Measurements from ENCODE around the gene DLX4. TPM values are rescaled to one million over a fixed set of nuclear protein-coding genes. Genes with fewer than 3 reads are reported as not detected.

DLX4 gene
- total RNA-seq, 2 donors from 2014 or later: 0.71 TPM; not detected in 1

DNA sequence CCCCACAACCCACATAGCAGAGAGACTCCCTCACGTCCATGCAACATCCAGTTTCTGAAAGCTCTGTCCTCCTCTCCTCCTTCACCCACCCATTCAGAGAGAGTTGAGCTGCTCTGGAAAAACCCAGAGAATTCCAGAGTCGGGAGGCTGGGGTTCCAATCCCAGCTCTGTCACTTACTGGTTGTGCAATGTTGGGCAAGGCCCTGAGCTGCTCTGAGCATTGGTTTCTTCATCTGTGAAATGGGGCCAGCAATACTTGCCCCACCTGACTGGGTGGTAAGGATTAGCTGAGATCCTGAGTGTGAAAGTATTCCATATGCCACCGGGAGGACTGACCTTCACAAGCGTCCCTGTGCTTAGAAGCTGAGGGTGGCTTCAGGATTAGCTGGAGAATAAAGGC, 12.2 kb upstream of the DLX4 start:
- no peak for DNase-seq (ENCODE audit: low spot score)
- Histone ChIP-seq H3K36me3 (no peaks in the 10 kb centered on the region), H3K9me3 (no peaks in the 10 kb centered on the region), H3K27me3 (no peaks in the 10 kb centered on the region), H3K4me1 (no peaks in the 10 kb centered on the region), H3K27ac (no peak overlapping the region), H3K4me3 (no peak overlapping the region)
- TF ChIP-seq CTCF (IDR thresholded peaks at IDR 0.05): no peak

GRCh38 chr17:49957350-49957749, 11.6 kb upstream of the DLX4 start:
- Histone ChIP-seq H3K4me3 (no peak overlapping the region), H3K27ac (no peak overlapping the region), H3K9me3 (no peaks in the 10 kb centered on the region), H3K27me3 (peaks cover 0 to 2% of the 10 kb centered on the region in 2 donors), H3K36me3 (no peaks in the 10 kb centered on the region), H3K4me1 (no peaks in the 10 kb centered on the region)
- no peak for TF ChIP-seq CTCF (IDR thresholded peaks at IDR 0.05)
- no peak for DNase-seq (ENCODE audit: low spot score)

GRCh38 chr17:49958723-49959122, 10.3 kb upstream of the DLX4 start:
- TF ChIP-seq CTCF (IDR thresholded peaks at IDR 0.05): no peak

GRCh38 chr17:49959183-49959935, 9.6 kb upstream of the DLX4 start:
- DNase-seq (ENCODE audit: low spot score): no peak
- no peak overlapping the region for H3K4me3 ChIP-seq
- H3K4me1 ChIP-seq: peaks cover 0 to 11% of the 10 kb centered on the region in 2 donors
- H3K9me3 ChIP-seq: no peaks in the 10 kb centered on the region
- peaks cover 10 to 20% of the 10 kb centered on the region in 2 donors for H3K27me3 ChIP-seq
- no peak overlapping the region for H3K27ac ChIP-seq
- no peaks in the 10 kb centered on the region for H3K36me3 ChIP-seq
- no peak for TF ChIP-seq CTCF (IDR thresholded peaks at IDR 0.05)

More at GRCh38 chr17:49958723-49959122, 10.3 kb upstream of the DLX4 start:
- H3K4me3 ChIP-seq: no peak overlapping the region
- H3K4me1 ChIP-seq: peaks cover 0 to 4% of the 10 kb centered on the region in 2 donors
- H3K27me3 ChIP-seq: peaks cover 3 to 13% of the 10 kb centered on the region in 2 donors
- no peaks in the 10 kb centered on the region for H3K9me3 ChIP-seq
- H3K27ac ChIP-seq: no peak overlapping the region
- H3K36me3 ChIP-seq: no peaks in the 10 kb centered on the region
- no peak for DNase-seq (ENCODE audit: low spot score)

DNA sequence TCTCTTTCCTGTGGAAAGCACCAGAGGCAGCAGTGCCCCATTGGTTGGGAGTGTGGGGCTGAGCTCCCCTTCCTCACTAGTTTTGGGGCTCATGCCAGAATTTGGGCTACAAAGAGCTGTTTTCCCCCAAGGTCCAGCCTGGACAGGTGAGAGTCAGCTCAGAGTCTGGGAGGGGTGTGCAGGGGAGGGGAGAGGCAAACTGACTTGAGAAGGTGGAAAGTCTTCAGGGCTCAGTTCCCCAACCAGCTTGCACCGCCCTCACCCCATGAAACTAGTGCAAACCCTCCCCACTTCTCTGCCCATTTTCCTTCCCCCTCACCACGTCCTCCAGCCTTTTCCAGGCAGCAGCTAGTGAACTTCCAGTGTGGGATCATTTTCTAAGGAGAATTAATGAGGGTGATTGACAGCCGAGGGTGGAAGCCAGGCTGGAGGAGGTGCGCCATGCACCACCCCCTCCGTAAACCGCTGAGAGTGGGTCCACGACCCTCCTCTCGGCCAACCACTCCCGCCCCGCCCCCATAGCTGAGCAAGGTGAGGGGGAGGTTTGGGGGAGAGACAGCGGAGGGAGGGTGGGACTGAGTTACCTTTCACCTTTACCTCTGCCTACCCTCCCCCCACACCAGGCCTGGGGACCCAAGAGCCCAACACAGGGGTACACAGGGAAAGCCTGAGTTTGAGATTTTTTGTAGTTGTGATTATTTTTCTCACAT, 6.2 kb upstream of the DLX4 start:
- Histone ChIP-seq H3K9me3 (no peaks in the 10 kb centered on the region), H3K27me3 (peaks cover 34 to 43% of the 10 kb centered on the region in 2 donors), H3K4me3 (no peak overlapping the region), H3K4me1 (peaks cover 0 to 19% of the 10 kb centered on the region in 2 donors), H3K36me3 (no peaks in the 10 kb centered on the region), H3K27ac (no peak overlapping the region)
- TF ChIP-seq CTCF (IDR thresholded peaks at IDR 0.05): no peak
- DNase-seq (ENCODE audit: low spot score): no peak
